Upper lobe of left lung (tissue), 4 donors: ENCODE measurements around the gene USP24.

Source experiments
- EP300 ChIP-seq, 4 donors: sonication (generic); formaldehyde crosslinking; IDR thresholded peaks; one replicate each; pipeline ENCODE4 v1.5.1; 2017; ENCODE audit warnings: antibody characterized with exemption in 4 of 4, control low read depth in 2 of 4
- POLR2A ChIP-seq, 4 donors: fragments of 450-650 bp; IDR thresholded peaks; one replicate each; pipeline ENCODE4 v1.5.1; 2016 to 2017; ENCODE audit warnings: antibody characterized with exemption in 4 of 4, mild to moderate bottlenecking in 2 of 4
- POLR2AphosphoS5 ChIP-seq, 2 donors: sonication (generic); formaldehyde crosslinking; IDR thresholded peaks; one replicate each; pipeline ENCODE4 v1.5.1; 2017; ENCODE audit warnings: antibody characterized with exemption in 2 of 2
- TF ChIP-seq, protein P1 (sequence below), 6 experiments: fragments of 450-650 bp in 4 of 6; fragments of 200-600 bp in 2 of 6; sonication (generic) in 2 of 6; IDR thresholded peaks; one replicate each; pipeline ENCODE4 v1.5.1; 2016 to 2019; ENCODE audit warnings: antibody characterized with exemption in 6 of 6

GRCh38 chr1:55068638-55069037 is 146.5 kb downstream of the USP24 start:
- TF ChIP-seq, protein P1, sequence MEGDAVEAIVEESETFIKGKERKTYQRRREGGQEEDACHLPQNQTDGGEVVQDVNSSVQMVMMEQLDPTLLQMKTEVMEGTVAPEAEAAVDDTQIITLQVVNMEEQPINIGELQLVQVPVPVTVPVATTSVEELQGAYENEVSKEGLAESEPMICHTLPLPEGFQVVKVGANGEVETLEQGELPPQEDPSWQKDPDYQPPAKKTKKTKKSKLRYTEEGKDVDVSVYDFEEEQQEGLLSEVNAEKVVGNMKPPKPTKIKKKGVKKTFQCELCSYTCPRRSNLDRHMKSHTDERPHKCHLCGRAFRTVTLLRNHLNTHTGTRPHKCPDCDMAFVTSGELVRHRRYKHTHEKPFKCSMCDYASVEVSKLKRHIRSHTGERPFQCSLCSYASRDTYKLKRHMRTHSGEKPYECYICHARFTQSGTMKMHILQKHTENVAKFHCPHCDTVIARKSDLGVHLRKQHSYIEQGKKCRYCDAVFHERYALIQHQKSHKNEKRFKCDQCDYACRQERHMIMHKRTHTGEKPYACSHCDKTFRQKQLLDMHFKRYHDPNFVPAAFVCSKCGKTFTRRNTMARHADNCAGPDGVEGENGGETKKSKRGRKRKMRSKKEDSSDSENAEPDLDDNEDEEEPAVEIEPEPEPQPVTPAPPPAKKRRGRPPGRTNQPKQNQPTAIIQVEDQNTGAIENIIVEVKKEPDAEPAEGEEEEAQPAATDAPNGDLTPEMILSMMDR (IDR thresholded peaks at IDR 0.05): no peak
- TF ChIP-seq POLR2AphosphoS5 (IDR thresholded peaks at IDR 0.05) (no peak), POLR2A (IDR thresholded peaks at IDR 0.05) (no peak), EP300 (IDR thresholded peaks at IDR 0.05) (no peak)
